ENCODE measurements around the gene RNF144B. TPM values are rescaled to one million over a fixed set of nuclear protein-coding genes. Genes with fewer than 3 reads are reported as not detected.

Gene RNF144B
- total RNA-seq, 4 donors from 2014 or later = 8.4 to 47.0 (median 31.9) TPM

- H3K4me1 ChIP-seq = peaks cover 58 to 69% of the 10 kb centered on the region in 2 donors
- in situ Hi-C loops (cut with MboI; ENCODE audit: low sequenced_read_pairs in 4 of 4) (no loop called here), intact Hi-C loops (cut with DNase I; ENCODE audit: low total_unique reads) (no loop called here)
- DNase-seq (peak; percentile 34 to 55), ATAC-seq (peak; percentile 91 to 92)
- no peaks in the 10 kb centered on the region for H3K27me3 ChIP-seq
- H3K27ac ChIP-seq = peak overlapping the region; percentile 84 to 91 (median 88)
- H3K9me3 ChIP-seq = no peaks in the 10 kb centered on the region
- TF ChIP-seq CTCF (IDR thresholded peaks at IDR 0.05 in 4 of 5, conservative IDR thresholded peaks at IDR 0.05 in 1 of 5) (no peak), POLR2A (IDR thresholded peaks at IDR 0.05) (no peak)
- no peak overlapping the region for H3K4me3 ChIP-seq
- no peaks in the 10 kb centered on the region for H3K36me3 ChIP-seq
Measured at GRCh38 chr6:18432180-18432579, 45.0 kb downstream of the RNF144B start.

GRCh38 chr6:18432619-18433018, 45.5 kb downstream of the RNF144B start:
- peak overlapping the region; percentile 84 to 91 (median 88) for H3K27ac ChIP-seq
- intact Hi-C loops (cut with DNase I; ENCODE audit: low total_unique reads) = no loop called here
- ATAC-seq = peak; percentile 34 to 42

GRCh38 chr6:18433059-18433458, 45.9 kb downstream of the RNF144B start:
- no peaks in the 10 kb centered on the region for H3K9me3 ChIP-seq
- intact Hi-C loops (cut with DNase I; ENCODE audit: low total_unique reads) = no loop called here

More at GRCh38 chr6:18432619-18433018, 45.5 kb downstream of the RNF144B start:
- Histone ChIP-seq H3K4me1 (peaks cover 57 to 69% of the 10 kb centered on the region in 2 donors), H3K27me3 (no peaks in the 10 kb centered on the region), H3K4me3 (no peak overlapping the region), H3K36me3 (no peaks in the 10 kb centered on the region), H3K9me3 (no peaks in the 10 kb centered on the region)
- no peak for DNase-seq
- TF ChIP-seq POLR2A (IDR thresholded peaks at IDR 0.05) (no peak), CTCF (IDR thresholded peaks at IDR 0.05 in 4 of 5, conservative IDR thresholded peaks at IDR 0.05 in 1 of 5) (no peak)
- in situ Hi-C loops (cut with MboI; ENCODE audit: low sequenced_read_pairs in 4 of 4) = no loop called here

GRCh38 chr6:18436341-18436740, 49.2 kb downstream of the RNF144B start:
- H3K36me3 ChIP-seq = no peaks in the 10 kb centered on the region
- H3K4me3 ChIP-seq = no peak overlapping the region
- ATAC-seq (no peak), DNase-seq (no peak)
- H3K27me3 ChIP-seq = no peaks in the 10 kb centered on the region
- no peaks in the 10 kb centered on the region for H3K9me3 ChIP-seq
- in situ Hi-C loops (cut with MboI; ENCODE audit: low sequenced_read_pairs in 4 of 4) = no loop called here
- peak overlapping the region in 3 of 4 donors; percentile 29 to 49 (median 34) for H3K27ac ChIP-seq
- H3K4me1 ChIP-seq = peaks cover 57 to 59% of the 10 kb centered on the region in 2 donors
- intact Hi-C loops (cut with DNase I; ENCODE audit: low total_unique reads) = no loop called here
- TF ChIP-seq POLR2A (IDR thresholded peaks at IDR 0.05) = no peak
- TF ChIP-seq CTCF (IDR thresholded peaks at IDR 0.05 in 4 of 5, conservative IDR thresholded peaks at IDR 0.05 in 1 of 5) = no peak

More at GRCh38 chr6:18433059-18433458, 45.9 kb downstream of the RNF144B start:
- Histone ChIP-seq H3K4me1 (peaks cover 61 to 67% of the 10 kb centered on the region in 2 donors), H3K4me3 (no peak overlapping the region), H3K27me3 (no peaks in the 10 kb centered on the region), H3K27ac (peak overlapping the region; percentile 84 to 91 (median 88)), H3K36me3 (no peaks in the 10 kb centered on the region)
- TF ChIP-seq CTCF (IDR thresholded peaks at IDR 0.05 in 4 of 5, conservative IDR thresholded peaks at IDR 0.05 in 1 of 5) (no peak), POLR2A (IDR thresholded peaks at IDR 0.05) (no peak)
- no peak for DNase-seq
- peak in 1 of 2 donors; percentile 19 for ATAC-seq
- in situ Hi-C loops (cut with MboI; ENCODE audit: low sequenced_read_pairs in 4 of 4) = no loop called here

- no peaks in the 10 kb centered on the region for H3K36me3 ChIP-seq
- H3K27ac ChIP-seq = peak overlapping the region; percentile 21 to 49 (median 24)
- peaks cover 43 to 53% of the 10 kb centered on the region in 2 donors for H3K4me1 ChIP-seq
- no peaks in the 10 kb centered on the region for H3K27me3 ChIP-seq
- TF ChIP-seq POLR2A (IDR thresholded peaks at IDR 0.05) (no peak), CTCF (IDR thresholded peaks at IDR 0.05 in 4 of 5, conservative IDR thresholded peaks at IDR 0.05 in 1 of 5) (no peak)
- H3K4me3 ChIP-seq = no peak overlapping the region
- DNase-seq (no peak), ATAC-seq (no peak)
- in situ Hi-C loops (cut with MboI; ENCODE audit: low sequenced_read_pairs in 4 of 4) = no loop called here
- intact Hi-C loops (cut with DNase I; ENCODE audit: low total_unique reads) = no loop called here
- no peaks in the 10 kb centered on the region for H3K9me3 ChIP-seq
Measured at GRCh38 chr6:18439581-18439980, 52.4 kb downstream of the RNF144B start.
